ENCODE measurements around the gene ZIC2.
"Not testable (repeated sequence)": the region's sequence is repeated elsewhere in the genome, so short reads cannot be mapped to it uniquely, and the experiment has no call there.

Gene ZIC2

GRCh38 chr13:100014621-100015020 is 33.0 kb downstream of the ZIC2 start:
- H3K4me3 ChIP-seq (ENCODE audit: control insufficient read depth, low read depth, low read length): no peak overlapping the region
- no peak for DNase-seq (ENCODE audit: low read depth)
- TF ChIP-seq CTCF (IDR thresholded peaks at IDR 0.05; ENCODE audit: control insufficient read depth, insufficient read depth, low read depth, low read length, missing control alignments): no peak

GRCh38 chr13:100019780-100020356 is 38.3 kb downstream of the ZIC2 start:
- no peak for TF ChIP-seq CTCF (IDR thresholded peaks at IDR 0.05; ENCODE audit: control insufficient read depth, insufficient read depth, low read depth, low read length, missing control alignments)
- no peak overlapping the region for H3K4me3 ChIP-seq (ENCODE audit: control insufficient read depth, low read depth, low read length)
- DNase-seq (ENCODE audit: low read depth): no peak

GRCh38 chr13:100022798-100023197 is 41.2 kb downstream of the ZIC2 start:
- no peak for TF ChIP-seq CTCF (IDR thresholded peaks at IDR 0.05; ENCODE audit: control insufficient read depth, insufficient read depth, low read depth, low read length, missing control alignments)
- no peak for DNase-seq (ENCODE audit: low read depth)
- H3K4me3 ChIP-seq (ENCODE audit: control insufficient read depth, low read depth, low read length): no peak overlapping the region

- DNase-seq (ENCODE audit: low read depth): no peak
- H3K4me3 ChIP-seq (ENCODE audit: control insufficient read depth, low read depth, low read length): no peak overlapping the region
- TF ChIP-seq CTCF (IDR thresholded peaks at IDR 0.05; ENCODE audit: control insufficient read depth, insufficient read depth, low read depth, low read length, missing control alignments): no peak
These were observed 42.4 kb downstream of the ZIC2 start for GRCh38 chr13:100024023-100024422.

- no peak overlapping the region for H3K4me3 ChIP-seq (ENCODE audit: control insufficient read depth, low read depth, low read length)
- no peak for TF ChIP-seq CTCF (IDR thresholded peaks at IDR 0.05; ENCODE audit: control insufficient read depth, insufficient read depth, low read depth, low read length, missing control alignments)
- DNase-seq (ENCODE audit: low read depth): no peak
These were observed 48.3 kb downstream of the ZIC2 start for GRCh38 chr13:100029933-100030332.

- not testable (repeated sequence) for DNase-seq (ENCODE audit: low read depth); H3K4me3 ChIP-seq (ENCODE audit: control insufficient read depth, low read depth, low read length)
These were observed 51.1 kb downstream of the ZIC2 start for GRCh38 chr13:100032642-100033041.

- no peak overlapping the region for H3K4me3 ChIP-seq (ENCODE audit: control insufficient read depth, low read depth, low read length)
- no peak for DNase-seq (ENCODE audit: low read depth)
- TF ChIP-seq CTCF (IDR thresholded peaks at IDR 0.05; ENCODE audit: control insufficient read depth, insufficient read depth, low read depth, low read length, missing control alignments): no peak
These were observed 54.4 kb downstream of the ZIC2 start for GRCh38 chr13:100035936-100036335.

All from AG09309 (cell line).